ENCODE results near the gene SNAPC1. TPM values are rescaled to one million over a fixed set of nuclear protein-coding genes. Genes with fewer than 3 reads are reported as not detected.

The SNAPC1 gene
- total and polyA plus RNA-seq, 10 of the 15 experiments (the other 5 are each of a cell fraction or from before 2014, with no cell fraction given) = 4.5 to 12.0 (median 7.4) TPM

GRCh38 chr14:61750708-61751474 is 11.3 kb upstream of the SNAPC1 start (continued):
- TF ChIP-seq ZNF592 (IDR thresholded peaks at IDR 0.05) (peak; percentile 68; the same call in 1 of the 2 replicates), IRF4 (IDR thresholded peaks at IDR 0.05; ENCODE audit: low read depth, low read length) (peak; percentile 57; the same call in 1 of the 2 replicates), PRDM15 (CRISPR knock-in tag; IDR thresholded peaks at IDR 0.05) (no peak), CUX1 (IDR thresholded peaks at IDR 0.05; ENCODE audit: insufficient replicate concordance, low read depth, low read length) (no peak), TBL1XR1 (IDR thresholded peaks at IDR 0.05; ENCODE audit: low read depth, low read length) (no peak; the same call in 1 of the 2 replicates), SREBF2 (IDR thresholded peaks at IDR 0.05; ENCODE audit: low read length) (no peak), RBBP5 (conservative IDR thresholded peaks at IDR 0.05) (no peak), ZBTB11 (CRISPR knock-in tag; IDR thresholded peaks at IDR 0.05) (no peak), IKZF1 (conservative IDR thresholded peaks at IDR 0.05) (peak; percentile 97), TCF3 (IDR thresholded peaks at IDR 0.05; ENCODE audit: borderline replicate concordance, insufficient read depth, low read depth, low read length) (0 out of 2 replicates have a peak, but pooled peaks have one; percentile 22)

Measured in GM12878 (cell line).